GM19467 (cell line): ENCODE data around the gene NOD2.

Experiments
- ATAC-seq: cut with Tn5 transposase; IDR thresholded peaks from one replicate; pipeline ENCODE4 v1.9.1; 2021; ENCODE audit warnings: mild to moderate bottlenecking, moderate library complexity; ENCODE audit not compliant: unreplicated experiment

NOD2 gene

GRCh38 chr16:50690177-50690576, 3.2 kb upstream of the NOD2 start:
- no peak for ATAC-seq

GRCh38 chr16:50692644-50692998, 785 bp upstream of the NOD2 start:
- ATAC-seq: no peak

GRCh38 chr16:50694206-50694605, 800 bp downstream of the NOD2 start:
- ATAC-seq: no peak

GRCh38 chr16:50695017-50696000, 1.9 kb downstream of the NOD2 start:
- no peak for ATAC-seq

GRCh38 chr16:50696126-50696525, 2.7 kb downstream of the NOD2 start:
- ATAC-seq: peak; percentile 29

- ATAC-seq: peak; percentile 59
These were observed 3.4 kb downstream of the NOD2 start for GRCh38 chr16:50696575-50697420.

GRCh38 chr16:50697421-50697715, 4.0 kb downstream of the NOD2 start:
- ATAC-seq: no peak

- no peak for ATAC-seq
These were observed 4.7 kb downstream of the NOD2 start for GRCh38 chr16:50697881-50698767.

GRCh38 chr16:50699326-50700159, 6.1 kb downstream of the NOD2 start:
- no peak for ATAC-seq

GRCh38 chr16:50702725-50703124, 9.3 kb downstream of the NOD2 start:
- ATAC-seq: no peak

- no peak for ATAC-seq
These were observed 10.8 kb downstream of the NOD2 start for GRCh38 chr16:50704245-50704644.

- ATAC-seq: no peak
These were observed 12.2 kb downstream of the NOD2 start for GRCh38 chr16:50705436-50706110.

GRCh38 chr16:50706250-50706649, 12.8 kb downstream of the NOD2 start:
- no peak for ATAC-seq

- no peak for ATAC-seq
These were observed 15.1 kb downstream of the NOD2 start for GRCh38 chr16:50708373-50709060.

GRCh38 chr16:50709061-50709684, 15.8 kb downstream of the NOD2 start:
- ATAC-seq: peak; percentile 57

GRCh38 chr16:50709980-50710379, 16.6 kb downstream of the NOD2 start:
- ATAC-seq: no peak

GRCh38 chr16:50711040-50711439, 17.6 kb downstream of the NOD2 start:
- no peak for ATAC-seq

GRCh38 chr16:50711862-50712559, 18.6 kb downstream of the NOD2 start:
- no peak for ATAC-seq
